HG03558 (cell line): ENCODE results near the gene TNS3.

Source experiments
- ATAC-seq: cut with Tn5 transposase; IDR thresholded peaks from one replicate; pipeline ENCODE4 v1.9.1; 2021; ENCODE audit warnings: moderate number of reproducible peaks; ENCODE audit not compliant: unreplicated experiment; ENCODE audit errors: extremely low read depth

Gene TNS3

GRCh38 chr7:47401611-47402570 lies 180.0 kb downstream of the TNS3 start:
- ATAC-seq, result no peak

- no peak for ATAC-seq
These were observed 181.1 kb downstream of the TNS3 start for GRCh38 chr7:47400741-47401206.

GRCh38 chr7:47400001-47400400 lies 181.9 kb downstream of the TNS3 start:
- ATAC-seq, result no peak

GRCh38 chr7:47394751-47395252 lies 187.1 kb downstream of the TNS3 start:
- no peak for ATAC-seq

GRCh38 chr7:47394216-47394615 lies 187.7 kb downstream of the TNS3 start:
- ATAC-seq, result no peak

- ATAC-seq, result no peak
These were observed 188.5 kb downstream of the TNS3 start for GRCh38 chr7:47393406-47393805.

GRCh38 chr7:47392241-47392759 lies 189.6 kb downstream of the TNS3 start:
- no peak for ATAC-seq

- no peak for ATAC-seq
These were observed 190.2 kb downstream of the TNS3 start for GRCh38 chr7:47391726-47392125.

GRCh38 chr7:47390914-47391313 lies 191.0 kb downstream of the TNS3 start:
- ATAC-seq, result no peak

- ATAC-seq, result no peak
These were observed 191.8 kb downstream of the TNS3 start for GRCh38 chr7:47389923-47390630.

GRCh38 chr7:47389171-47389922 lies 192.6 kb downstream of the TNS3 start:
- no peak for ATAC-seq

GRCh38 chr7:47387506-47387905 lies 194.4 kb downstream of the TNS3 start:
- ATAC-seq, result no peak

GRCh38 chr7:47386273-47386835 lies 195.6 kb downstream of the TNS3 start:
- ATAC-seq, result no peak

GRCh38 chr7:47385536-47386125 lies 196.3 kb downstream of the TNS3 start:
- ATAC-seq, result no peak

GRCh38 chr7:47384755-47385535 lies 197.0 kb downstream of the TNS3 start:
- ATAC-seq, result no peak

- ATAC-seq, result no peak
These were observed 198.0 kb downstream of the TNS3 start for GRCh38 chr7:47383696-47384445.

- no peak for ATAC-seq
These were observed 198.8 kb downstream of the TNS3 start for GRCh38 chr7:47383072-47383471.

- ATAC-seq, result no peak
These were observed 199.7 kb downstream of the TNS3 start for GRCh38 chr7:47382200-47382599.
